Neural cell (in vitro differentiated cells): ENCODE results near the gene PACS2. TPM values are rescaled to one million over a fixed set of nuclear protein-coding genes. Genes with fewer than 3 reads are reported as not detected.

Experiments used
- H2AFZ ChIP-seq: fragments of 200-600, 300-800 bp; sonication (generic), shearing (Covaris generic); 2 replicates; pipeline ENCODE4 v1.6.0; 2014; ENCODE audit warnings: low read depth, mild to moderate bottlenecking, antibody characterized with exemption, low read length, moderate library complexity
- H3F3A ChIP-seq: fragments of 200-600 bp; shearing (Covaris generic); 2 replicates; pipeline ENCODE4 v1.6.1; 2016; ENCODE audit warnings: mild to moderate bottlenecking, moderate library complexity, mixed read lengths, antibody characterized with exemption, low read length; ENCODE audit not compliant: insufficient read depth, poor library complexity, severe bottlenecking
- H3K27ac ChIP-seq: fragments of 200-600, 300-800 bp; sonication (generic), shearing (Covaris generic); 2 replicates; pipeline ENCODE4 v1.5.1; 2014; ENCODE audit warnings: mild to moderate bottlenecking, low read length, moderate library complexity
- H3K27me3 ChIP-seq: fragments of 300-800, 200-600 bp; sonication (generic), shearing (Covaris generic); 2 replicates; pipeline ENCODE4 v1.6.0; 2014; ENCODE audit warnings: mild to moderate bottlenecking, low read depth, low read length, moderate library complexity; ENCODE audit not compliant: insufficient read depth
- H3K36me3 ChIP-seq: fragments of 300-800, 200-600 bp; sonication (generic), shearing (Covaris generic); 2 replicates; pipeline ENCODE4 v1.5.1; 2014; ENCODE audit warnings: mild to moderate bottlenecking, antibody characterized with exemption, low read length, moderate library complexity; ENCODE audit not compliant: insufficient read depth
- H3K4me2 ChIP-seq: fragments of 300-800, 200-600 bp; sonication (generic), shearing (Covaris generic); 2 replicates; pipeline ENCODE4 v1.6.0; 2014; ENCODE audit warnings: mild to moderate bottlenecking, low read length
- H3K4me3 ChIP-seq: fragments of 300-800, 200-600 bp; sonication (generic), shearing (Covaris generic); 2 replicates; pipeline ENCODE4 v1.5.1; 2014; ENCODE audit warnings: mild to moderate bottlenecking, low read length, moderate library complexity
- H3K79me2 ChIP-seq: fragments of 200-600 bp; shearing (Covaris generic); replicated peaks from 2 replicates; pipeline ENCODE4 v1.6.0; 2014; ENCODE audit warnings: mild to moderate bottlenecking, low read length, moderate library complexity; ENCODE audit not compliant: insufficient read depth
- H3K9ac ChIP-seq: fragments of 300-800, 200-600 bp; sonication (generic), shearing (Covaris generic); 2 replicates; pipeline ENCODE4 v1.6.1; 2016; ENCODE audit warnings: mild to moderate bottlenecking, low read length, mixed read lengths
- H3K9me2 ChIP-seq: fragments of 200-600 bp; shearing (Covaris generic); 2 replicates; pipeline ENCODE4 v1.6.1; 2016; ENCODE audit warnings: mild to moderate bottlenecking, low read length, mixed read lengths; ENCODE audit not compliant: insufficient read depth
- H3K9me3 ChIP-seq: fragments of 200-600, 300-800 bp; sonication (generic), shearing (Covaris generic); 2 replicates; pipeline ENCODE4 v1.6.1; 2016; ENCODE audit warnings: mild to moderate bottlenecking, mixed run types, low read length, moderate library complexity, mixed read lengths
- H4K20me1 ChIP-seq: fragments of 200-600 bp; shearing (Covaris generic); 2 replicates; pipeline ENCODE4 v1.6.1; 2016; ENCODE audit warnings: mild to moderate bottlenecking, mixed run types; ENCODE audit not compliant: insufficient read depth
- EP300 ChIP-seq: fragments of 450-650 bp; conservative IDR thresholded peaks from 2 replicates; pipeline ENCODE4 v1.6.1; 2014; ENCODE audit warnings: antibody characterized with exemption, mild to moderate bottlenecking, moderate library complexity; ENCODE audit not compliant: poor library complexity, severe bottlenecking
- EZH2 ChIP-seq: fragments of 200-600, 300-800 bp; shearing (Covaris generic), sonication (generic); IDR thresholded peaks from 2 replicates; pipeline ENCODE4 v1.6.1; 2014; ENCODE audit warnings: antibody characterized with exemption, low read length, borderline replicate concordance, mild to moderate bottlenecking; ENCODE audit not compliant: insufficient read depth, poor library complexity, severe bottlenecking
- MXI1 ChIP-seq: fragments of 450-650 bp; conservative IDR thresholded peaks from 2 replicates; pipeline ENCODE4 v1.6.1; 2014; ENCODE audit warnings: antibody characterized with exemption, mild to moderate bottlenecking; ENCODE audit not compliant: poor library complexity, severe bottlenecking
- POLR2AphosphoS5 ChIP-seq: IDR thresholded peaks from 2 replicates; pipeline ENCODE4 v1.6.1; 2012
- RAD21 ChIP-seq: fragments of 450-650 bp; conservative IDR thresholded peaks from 2 replicates; pipeline ENCODE4 v1.6.1; 2014; ENCODE audit warnings: antibody characterized with exemption, mild to moderate bottlenecking, moderate library complexity
- SMC3 ChIP-seq: fragments of 450-650 bp; conservative IDR thresholded peaks from 2 replicates; pipeline ENCODE4 v1.6.1; 2014; ENCODE audit warnings: antibody characterized with exemption, mild to moderate bottlenecking, moderate library complexity; ENCODE audit not compliant: poor library complexity
- TAF1 ChIP-seq: IDR thresholded peaks from 2 replicates; pipeline ENCODE4 v1.6.1; 2012; ENCODE audit warnings: low read depth
- polyA plus RNA-seq: library from polyadenylated mRNA; depleted of rRNA; stranded (reverse); fragments of >200 nt; gene quantifications from 2 replicates; pipeline ENCODE4 v1.2.3, GENCODE V29; 2014
- TF ChIP-seq, protein P1 (sequence below): fragments of 450-650 bp; IDR thresholded peaks from 2 replicates; pipeline ENCODE4 v1.5.1; 2014; ENCODE audit warnings: antibody characterized with exemption, mild to moderate bottlenecking, moderate library complexity; ENCODE audit not compliant: poor library complexity, severe bottlenecking
- TF ChIP-seq, protein P2 (sequence below): IDR thresholded peaks from 2 replicates; pipeline ENCODE4 v1.6.1; 2012; ENCODE audit warnings: borderline replicate concordance

The PACS2 gene
- polyA plus RNA-seq, 1 donor from 2014 or later: 77.7 TPM

DNA sequence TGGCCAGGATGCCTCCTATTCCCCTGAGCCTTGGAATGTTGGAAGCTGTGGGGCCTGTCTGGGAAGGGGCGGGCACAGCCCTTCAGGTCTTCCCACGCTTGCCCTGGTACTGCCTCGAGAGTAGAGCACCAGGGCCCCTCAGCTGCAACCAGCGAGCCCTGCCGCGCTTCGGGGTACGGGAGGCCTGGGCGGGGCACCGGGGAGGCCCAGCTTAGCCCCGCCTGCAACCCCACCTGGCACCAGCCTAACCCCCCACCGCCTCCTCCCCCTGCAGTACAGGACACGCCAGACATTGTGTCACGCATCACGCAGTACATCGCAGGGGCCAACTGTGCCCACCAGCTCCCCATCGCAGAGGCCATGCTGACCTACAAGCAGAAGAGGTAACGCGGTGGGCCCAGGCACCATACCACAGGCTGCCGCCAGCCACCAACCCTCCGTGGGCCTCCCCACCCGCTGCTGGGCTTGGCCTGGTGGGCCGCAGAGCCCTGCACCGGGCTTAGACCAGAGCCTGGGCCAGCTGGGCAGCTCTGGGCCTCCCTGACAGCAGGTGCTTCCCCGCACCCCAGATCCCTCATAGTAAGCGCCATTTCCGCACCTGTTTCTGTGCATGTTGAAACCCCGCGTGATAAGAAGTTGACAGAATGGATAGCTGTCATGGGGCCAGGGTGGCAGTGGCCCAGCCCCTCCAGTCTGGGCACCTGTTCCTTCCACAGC is 70.2 kb downstream of the PACS2 start:
- Histone ChIP-seq H3K4me3 (no peak overlapping the region), H3K27me3 (no peaks in the 10 kb centered on the region), H3K4me2 (no peak overlapping the region), H3K79me2 (no peaks in the 10 kb centered on the region), H4K20me1 (no peaks in the 10 kb centered on the region), H3K9ac (no peak overlapping the region), H3F3A (no peaks in the 10 kb centered on the region), H2AFZ (no peak overlapping the region), H3K9me3 (no peaks in the 10 kb centered on the region), H3K36me3 (no peaks in the 10 kb centered on the region), H3K9me2 (no peaks in the 10 kb centered on the region), H3K27ac (no peak overlapping the region)
- no peak for TF ChIP-seq SMC3
- TF ChIP-seq MXI1: no peak
- no peak for TF ChIP-seq POLR2AphosphoS5
- no peak for TF ChIP-seq EZH2
- no peak for TF ChIP-seq TAF1
- TF ChIP-seq, protein P1, sequence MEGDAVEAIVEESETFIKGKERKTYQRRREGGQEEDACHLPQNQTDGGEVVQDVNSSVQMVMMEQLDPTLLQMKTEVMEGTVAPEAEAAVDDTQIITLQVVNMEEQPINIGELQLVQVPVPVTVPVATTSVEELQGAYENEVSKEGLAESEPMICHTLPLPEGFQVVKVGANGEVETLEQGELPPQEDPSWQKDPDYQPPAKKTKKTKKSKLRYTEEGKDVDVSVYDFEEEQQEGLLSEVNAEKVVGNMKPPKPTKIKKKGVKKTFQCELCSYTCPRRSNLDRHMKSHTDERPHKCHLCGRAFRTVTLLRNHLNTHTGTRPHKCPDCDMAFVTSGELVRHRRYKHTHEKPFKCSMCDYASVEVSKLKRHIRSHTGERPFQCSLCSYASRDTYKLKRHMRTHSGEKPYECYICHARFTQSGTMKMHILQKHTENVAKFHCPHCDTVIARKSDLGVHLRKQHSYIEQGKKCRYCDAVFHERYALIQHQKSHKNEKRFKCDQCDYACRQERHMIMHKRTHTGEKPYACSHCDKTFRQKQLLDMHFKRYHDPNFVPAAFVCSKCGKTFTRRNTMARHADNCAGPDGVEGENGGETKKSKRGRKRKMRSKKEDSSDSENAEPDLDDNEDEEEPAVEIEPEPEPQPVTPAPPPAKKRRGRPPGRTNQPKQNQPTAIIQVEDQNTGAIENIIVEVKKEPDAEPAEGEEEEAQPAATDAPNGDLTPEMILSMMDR: no peak
- no peak for TF ChIP-seq EP300
- TF ChIP-seq, protein P2, sequence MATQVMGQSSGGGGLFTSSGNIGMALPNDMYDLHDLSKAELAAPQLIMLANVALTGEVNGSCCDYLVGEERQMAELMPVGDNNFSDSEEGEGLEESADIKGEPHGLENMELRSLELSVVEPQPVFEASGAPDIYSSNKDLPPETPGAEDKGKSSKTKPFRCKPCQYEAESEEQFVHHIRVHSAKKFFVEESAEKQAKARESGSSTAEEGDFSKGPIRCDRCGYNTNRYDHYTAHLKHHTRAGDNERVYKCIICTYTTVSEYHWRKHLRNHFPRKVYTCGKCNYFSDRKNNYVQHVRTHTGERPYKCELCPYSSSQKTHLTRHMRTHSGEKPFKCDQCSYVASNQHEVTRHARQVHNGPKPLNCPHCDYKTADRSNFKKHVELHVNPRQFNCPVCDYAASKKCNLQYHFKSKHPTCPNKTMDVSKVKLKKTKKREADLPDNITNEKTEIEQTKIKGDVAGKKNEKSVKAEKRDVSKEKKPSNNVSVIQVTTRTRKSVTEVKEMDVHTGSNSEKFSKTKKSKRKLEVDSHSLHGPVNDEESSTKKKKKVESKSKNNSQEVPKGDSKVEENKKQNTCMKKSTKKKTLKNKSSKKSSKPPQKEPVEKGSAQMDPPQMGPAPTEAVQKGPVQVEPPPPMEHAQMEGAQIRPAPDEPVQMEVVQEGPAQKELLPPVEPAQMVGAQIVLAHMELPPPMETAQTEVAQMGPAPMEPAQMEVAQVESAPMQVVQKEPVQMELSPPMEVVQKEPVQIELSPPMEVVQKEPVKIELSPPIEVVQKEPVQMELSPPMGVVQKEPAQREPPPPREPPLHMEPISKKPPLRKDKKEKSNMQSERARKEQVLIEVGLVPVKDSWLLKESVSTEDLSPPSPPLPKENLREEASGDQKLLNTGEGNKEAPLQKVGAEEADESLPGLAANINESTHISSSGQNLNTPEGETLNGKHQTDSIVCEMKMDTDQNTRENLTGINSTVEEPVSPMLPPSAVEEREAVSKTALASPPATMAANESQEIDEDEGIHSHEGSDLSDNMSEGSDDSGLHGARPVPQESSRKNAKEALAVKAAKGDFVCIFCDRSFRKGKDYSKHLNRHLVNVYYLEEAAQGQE: no peak
- TF ChIP-seq RAD21: no peak

DNA sequence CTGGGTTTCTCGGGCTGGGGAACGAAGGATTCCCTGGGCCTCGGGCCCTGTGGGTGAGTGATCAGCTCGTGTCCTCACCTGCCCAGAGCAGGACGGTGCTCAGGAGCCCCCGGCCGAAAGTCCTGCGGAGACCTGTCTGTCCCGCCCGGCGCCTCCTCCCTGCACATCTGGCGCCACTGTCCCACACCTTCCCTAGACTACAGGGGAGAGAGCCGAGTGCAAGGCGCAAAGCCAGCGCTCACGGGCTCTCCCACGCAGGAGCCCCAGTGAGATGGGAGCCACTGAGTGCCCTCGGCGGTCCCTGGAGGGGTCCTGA is 70.7 kb downstream of the PACS2 start:
- no peak overlapping the region for H3K4me3 ChIP-seq

More for the DNA sequence above, 70.7 kb downstream of the PACS2 start:
- Histone ChIP-seq H3K79me2 (no peaks in the 10 kb centered on the region), H4K20me1 (no peaks in the 10 kb centered on the region), H3K9ac (no peak overlapping the region), H3K4me2 (no peak overlapping the region), H3K27ac (no peak overlapping the region), H3F3A (no peaks in the 10 kb centered on the region), H3K9me2 (no peaks in the 10 kb centered on the region), H2AFZ (no peak overlapping the region), H3K9me3 (no peaks in the 10 kb centered on the region), H3K27me3 (no peaks in the 10 kb centered on the region), H3K36me3 (no peaks in the 10 kb centered on the region)
- no peak for TF ChIP-seq SMC3
- TF ChIP-seq, protein P2: no peak
